ENCODE measurements around the gene SLC5A3. TPM values are rescaled to one million over a fixed set of nuclear protein-coding genes. Genes with fewer than 3 reads are reported as not detected.
A peak's percentile ranks its signal among the peaks of the same experiment; 100 is the strongest.

Gene SLC5A3
- total and polyA plus RNA-seq, 2 donors (not counting 1 experiment from before 2014, with no cell fraction given) = 1.2 to 16.7 TPM

DNA sequence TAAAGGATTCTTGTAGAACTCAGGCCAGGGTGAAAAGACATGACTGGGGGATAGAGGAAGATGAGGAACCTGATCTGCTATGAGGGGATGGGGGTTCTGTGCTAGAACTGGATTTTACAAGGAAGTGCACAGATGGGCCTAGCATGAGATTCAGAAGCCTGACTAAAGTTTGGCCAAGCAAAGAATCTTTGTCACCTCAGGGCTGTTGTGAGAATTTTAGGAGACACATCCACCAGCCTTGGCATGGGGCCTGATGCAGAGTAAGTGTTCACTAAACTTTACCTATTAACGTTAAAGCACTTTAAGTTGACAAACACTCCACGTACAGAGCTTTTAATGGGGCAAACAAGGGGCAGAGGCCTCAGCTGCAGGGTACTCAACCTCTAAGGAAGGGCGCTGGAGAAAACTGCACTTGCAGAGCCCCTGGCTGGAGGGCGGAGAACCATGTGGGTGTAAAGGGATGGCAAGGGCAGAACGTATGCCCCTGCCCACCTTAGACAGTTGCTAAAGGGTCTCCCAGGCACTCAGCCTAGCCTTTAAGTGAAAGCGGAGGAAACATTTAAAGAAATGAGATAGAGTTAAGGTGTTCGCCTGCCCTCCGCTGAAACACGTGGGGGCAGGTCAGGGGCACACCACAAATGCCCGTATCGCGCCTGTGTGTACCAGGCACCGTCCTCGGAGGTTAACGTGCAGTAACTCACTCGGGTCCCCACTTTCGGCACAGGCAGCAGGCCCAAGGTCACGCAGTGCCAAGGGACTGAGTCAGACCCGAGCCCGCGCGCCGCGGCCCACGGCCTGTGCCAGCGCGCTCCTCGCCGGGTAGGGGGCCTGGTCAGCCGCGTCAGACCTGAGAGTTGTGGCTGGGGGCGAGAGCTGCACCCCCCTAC is 990 bp upstream of the SLC5A3 start:
- peak overlapping the region in 4 of 5 experiments; percentile 32 to 92 (median 74) for H3K4me3 ChIP-seq (ENCODE audit: control extremely low read depth in 1 of 5, extremely low read depth in 1 of 5, insufficient read depth in 1 of 5, low read depth in 2 of 5, low read length in 4 of 5)
- H3K79me2 ChIP-seq (ENCODE audit: control insufficient read depth, insufficient read depth, low read length) = peaks cover 30% of the 10 kb centered on the region
- H3K4me1 Mint-ChIP-seq = peaks cover 38% of the 10 kb centered on the region
- WGBS (ENCODE audit: insufficient coverage) = 69% methylated on average over 30 of the region's 32 CpGs
- ATAC-seq (ENCODE audit: low read depth) (no peak), DNase-seq (no peak)
- H3K27ac ChIP-seq (ENCODE audit: low read length in 2 of 2) = no peak overlapping the region
- H3K4me1 ChIP-seq (ENCODE audit: control insufficient read depth in 2 of 2, insufficient read depth in 2 of 2, low read length in 2 of 2) = peaks cover 13 to 16% of the 10 kb centered on the region in 2 donors
- no peaks in the 10 kb centered on the region for H3K27me3 ChIP-seq (replicated peaks in 1 of 4; ENCODE audit: control extremely low read depth in 1 of 4, control insufficient read depth in 3 of 4, insufficient read depth in 4 of 4, low read length in 3 of 4)
- POLR2A ChIA-PET = interaction anchor here (0.7 to 2.3 kb wide), 4 partner anchors 50 to 148 kb away, joined by 3 to 11 read pairs (median 3); no protein-coding TSS in a partner anchor
- H3K9ac ChIP-seq (ENCODE audit: low read length) = peak overlapping the region; percentile 65
- no peaks in the 10 kb centered on the region for H3K9me3 Mint-ChIP-seq (ENCODE audit: insufficient read depth)
- no peaks in the 10 kb centered on the region for H3K9me3 ChIP-seq (ENCODE audit: control extremely low read depth in 1 of 3, control insufficient read depth in 2 of 3, insufficient read depth in 1 of 3, low read length in 2 of 3)
- TF ChIP-seq, protein P1, sequence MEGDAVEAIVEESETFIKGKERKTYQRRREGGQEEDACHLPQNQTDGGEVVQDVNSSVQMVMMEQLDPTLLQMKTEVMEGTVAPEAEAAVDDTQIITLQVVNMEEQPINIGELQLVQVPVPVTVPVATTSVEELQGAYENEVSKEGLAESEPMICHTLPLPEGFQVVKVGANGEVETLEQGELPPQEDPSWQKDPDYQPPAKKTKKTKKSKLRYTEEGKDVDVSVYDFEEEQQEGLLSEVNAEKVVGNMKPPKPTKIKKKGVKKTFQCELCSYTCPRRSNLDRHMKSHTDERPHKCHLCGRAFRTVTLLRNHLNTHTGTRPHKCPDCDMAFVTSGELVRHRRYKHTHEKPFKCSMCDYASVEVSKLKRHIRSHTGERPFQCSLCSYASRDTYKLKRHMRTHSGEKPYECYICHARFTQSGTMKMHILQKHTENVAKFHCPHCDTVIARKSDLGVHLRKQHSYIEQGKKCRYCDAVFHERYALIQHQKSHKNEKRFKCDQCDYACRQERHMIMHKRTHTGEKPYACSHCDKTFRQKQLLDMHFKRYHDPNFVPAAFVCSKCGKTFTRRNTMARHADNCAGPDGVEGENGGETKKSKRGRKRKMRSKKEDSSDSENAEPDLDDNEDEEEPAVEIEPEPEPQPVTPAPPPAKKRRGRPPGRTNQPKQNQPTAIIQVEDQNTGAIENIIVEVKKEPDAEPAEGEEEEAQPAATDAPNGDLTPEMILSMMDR (IDR thresholded peaks at IDR 0.05) = no peak
- TF ChIP-seq EZH2 (IDR thresholded peaks at IDR 0.05; ENCODE audit: borderline replicate concordance, insufficient read depth, low read depth, low read length, poor library complexity, severe bottlenecking) = no peak
- peak overlapping the region; percentile 91 for H3K27ac Mint-ChIP-seq
- intact Hi-C loops (cut with micrococcal nuclease) = loop anchor here (1.0 to 10.0 kb wide), 7 partner anchors 52 to 1992 kb away; partner anchors contain the start of genes ATP5PO, ITSN1 and SETD4
- peak overlapping the region; percentile 76 for H2AFZ ChIP-seq (ENCODE audit: insufficient read depth, low read depth, low read length, poor library complexity, severe bottlenecking)
- H3K27me3 Mint-ChIP-seq = no peaks in the 10 kb centered on the region
- peaks cover 0 to 2% of the 10 kb centered on the region in 2 experiments for H3K36me3 ChIP-seq (replicated peaks in 1 of 2; ENCODE audit: control extremely low read depth in 1 of 2, control insufficient read depth in 1 of 2, extremely low read depth in 1 of 2, insufficient read depth in 2 of 2, low read length in 1 of 2)
- H3K4me3 Mint-ChIP-seq = peak overlapping the region; percentile 89
- peak overlapping the region; percentile 86 for H3K4me2 ChIP-seq (replicated peaks; ENCODE audit: low read depth, low read length, poor library complexity, severe bottlenecking)
- CTCF ChIA-PET = interaction anchor here (1.5 to 2.6 kb wide), 4 partner anchors 52 to 276 kb away, joined by 5 to 31 read pairs (median 10); no protein-coding TSS in a partner anchor
- peaks cover 29% of the 10 kb centered on the region for H4K20me1 ChIP-seq (ENCODE audit: control insufficient read depth, insufficient read depth, low read length, poor library complexity, severe bottlenecking)

All from B cell (primary cell).